ENCODE data around the gene FOLH1. TPM values are rescaled to one million over a fixed set of nuclear protein-coding genes. Genes with fewer than 3 reads are reported as not detected.
"Not testable (repeated sequence)": the region's sequence is repeated elsewhere in the genome, so short reads cannot be mapped to it uniquely, and the experiment has no call there.

The FOLH1 gene
- total RNA-seq (2014; rRNA removed; shearing (Covaris generic)) = not detected in 2 replicates

GRCh38 chr11:49208006-49208721, at the start of gene FOLH1:
Gene FOLH1, minus strand, starts transcription at chr11:49208602. Its CDS starts 193 bp downstream, at chr11:49208409.
- Histone ChIP-seq H3K9me3 (replicated peaks) (no peaks in the 10 kb centered on the region), H3K27me3 (replicated peaks) (no peaks in the 10 kb centered on the region), H3K27ac (no peak within 1 kb of the TSS), H3K4me3 (no peak within 1 kb of the TSS), H3K36me3 (no peaks in the 10 kb centered on the region), H3K4me1 (replicated peaks) (no peaks in the 10 kb centered on the region)
- DNase-seq (ENCODE audit: low read depth in 1 of 2, low spot score in 2 of 2) = peak in 1 of 2 experiments; percentile 2

- not testable (repeated sequence) for H3K36me3 ChIP-seq; DNase-seq (ENCODE audit: low read depth in 1 of 2, low spot score in 2 of 2); H3K4me3 ChIP-seq; H3K27me3 ChIP-seq (replicated peaks); H3K4me1 ChIP-seq (replicated peaks); H3K9me3 ChIP-seq (replicated peaks); H3K27ac ChIP-seq
Observed at GRCh38 chr11:49255148-49255547, 46.7 kb upstream of the FOLH1 start.

- not testable (repeated sequence) for H3K4me1 ChIP-seq (replicated peaks); DNase-seq (ENCODE audit: low read depth in 1 of 2, low spot score in 2 of 2); H3K9me3 ChIP-seq (replicated peaks); H3K4me3 ChIP-seq; H3K27me3 ChIP-seq (replicated peaks); H3K36me3 ChIP-seq; H3K27ac ChIP-seq
Observed at GRCh38 chr11:49251212-49251611, 42.8 kb upstream of the FOLH1 start.

GRCh38 chr11:49250398-49251115, 42.2 kb upstream of the FOLH1 start:
- H3K36me3 ChIP-seq; H3K27me3 ChIP-seq (replicated peaks); H3K27ac ChIP-seq; DNase-seq (ENCODE audit: low read depth in 1 of 2, low spot score in 2 of 2); H3K4me1 ChIP-seq (replicated peaks); H3K9me3 ChIP-seq (replicated peaks); H3K4me3 ChIP-seq: not testable (repeated sequence)

- H3K27ac ChIP-seq; DNase-seq (ENCODE audit: low read depth in 1 of 2, low spot score in 2 of 2); H3K27me3 ChIP-seq (replicated peaks); H3K4me1 ChIP-seq (replicated peaks); H3K36me3 ChIP-seq; H3K9me3 ChIP-seq (replicated peaks); H3K4me3 ChIP-seq: not testable (repeated sequence)
Observed at GRCh38 chr11:49249363-49249762, 41.0 kb upstream of the FOLH1 start.

GRCh38 chr11:49233685-49234084, 25.3 kb upstream of the FOLH1 start:
- H3K36me3 ChIP-seq; H3K9me3 ChIP-seq (replicated peaks); H3K27ac ChIP-seq; DNase-seq (ENCODE audit: low read depth in 1 of 2, low spot score in 2 of 2); H3K4me3 ChIP-seq; H3K27me3 ChIP-seq (replicated peaks); H3K4me1 ChIP-seq (replicated peaks): not testable (repeated sequence)

- H3K27me3 ChIP-seq (replicated peaks); H3K9me3 ChIP-seq (replicated peaks); DNase-seq (ENCODE audit: low read depth in 1 of 2, low spot score in 2 of 2); H3K27ac ChIP-seq; H3K4me1 ChIP-seq (replicated peaks); H3K4me3 ChIP-seq; H3K36me3 ChIP-seq: not testable (repeated sequence)
Observed at GRCh38 chr11:49233019-49233418, 24.6 kb upstream of the FOLH1 start.

- H3K4me3 ChIP-seq; H3K27ac ChIP-seq; H3K4me1 ChIP-seq (replicated peaks); H3K9me3 ChIP-seq (replicated peaks); H3K27me3 ChIP-seq (replicated peaks); DNase-seq (ENCODE audit: low read depth in 1 of 2, low spot score in 2 of 2); H3K36me3 ChIP-seq: not testable (repeated sequence)
Observed at GRCh38 chr11:49231725-49232124, 23.3 kb upstream of the FOLH1 start.

GRCh38 chr11:49230534-49230933, 22.1 kb upstream of the FOLH1 start:
- not testable (repeated sequence) for H3K36me3 ChIP-seq; H3K4me3 ChIP-seq; H3K4me1 ChIP-seq (replicated peaks); H3K9me3 ChIP-seq (replicated peaks); DNase-seq (ENCODE audit: low read depth in 1 of 2, low spot score in 2 of 2); H3K27me3 ChIP-seq (replicated peaks); H3K27ac ChIP-seq

GRCh38 chr11:49230001-49230400, 21.6 kb upstream of the FOLH1 start:
- H3K27me3 ChIP-seq (replicated peaks); H3K4me1 ChIP-seq (replicated peaks); H3K4me3 ChIP-seq; H3K27ac ChIP-seq; H3K36me3 ChIP-seq; DNase-seq (ENCODE audit: low read depth in 1 of 2, low spot score in 2 of 2); H3K9me3 ChIP-seq (replicated peaks): not testable (repeated sequence)

- not testable (repeated sequence) for H3K4me3 ChIP-seq; H3K36me3 ChIP-seq; H3K27me3 ChIP-seq (replicated peaks); H3K9me3 ChIP-seq (replicated peaks); H3K4me1 ChIP-seq (replicated peaks); DNase-seq (ENCODE audit: low read depth in 1 of 2, low spot score in 2 of 2); H3K27ac ChIP-seq
Observed at GRCh38 chr11:49229136-49229535, 20.7 kb upstream of the FOLH1 start.

- H3K9me3 ChIP-seq (replicated peaks); DNase-seq (ENCODE audit: low read depth in 1 of 2, low spot score in 2 of 2); H3K4me3 ChIP-seq; H3K27ac ChIP-seq; H3K36me3 ChIP-seq; H3K27me3 ChIP-seq (replicated peaks); H3K4me1 ChIP-seq (replicated peaks): not testable (repeated sequence)
Observed at GRCh38 chr11:49225255-49225785, 16.9 kb upstream of the FOLH1 start.

GRCh38 chr11:49221112-49221511, 12.7 kb upstream of the FOLH1 start:
- no peaks in the 10 kb centered on the region for H3K4me1 ChIP-seq (replicated peaks)
- H3K4me3 ChIP-seq = no peak overlapping the region
- no peak for DNase-seq (ENCODE audit: low read depth in 1 of 2, low spot score in 2 of 2)
- H3K27me3 ChIP-seq (replicated peaks) = no peaks in the 10 kb centered on the region
- no peaks in the 10 kb centered on the region for H3K36me3 ChIP-seq
- no peak overlapping the region for H3K27ac ChIP-seq
- H3K9me3 ChIP-seq (replicated peaks) = no peaks in the 10 kb centered on the region

- Histone ChIP-seq H3K36me3 (no peaks in the 10 kb centered on the region), H3K4me3 (no peak overlapping the region), H3K27ac (no peak overlapping the region), H3K27me3 (replicated peaks) (no peaks in the 10 kb centered on the region), H3K4me1 (replicated peaks) (no peaks in the 10 kb centered on the region), H3K9me3 (replicated peaks) (no peaks in the 10 kb centered on the region)
- no peak for DNase-seq (ENCODE audit: low read depth in 1 of 2, low spot score in 2 of 2)
Observed at GRCh38 chr11:49213026-49213560, 4.7 kb upstream of the FOLH1 start.
